ENCODE data around the gene C19orf85. TPM values are rescaled to one million over a fixed set of nuclear protein-coding genes. Genes with fewer than 3 reads are reported as not detected.
A peak's percentile ranks its signal among the peaks of the same experiment; 100 is the strongest.

The C19orf85 gene
- total and polyA plus RNA-seq, 4 donors, result not detected

DNA sequence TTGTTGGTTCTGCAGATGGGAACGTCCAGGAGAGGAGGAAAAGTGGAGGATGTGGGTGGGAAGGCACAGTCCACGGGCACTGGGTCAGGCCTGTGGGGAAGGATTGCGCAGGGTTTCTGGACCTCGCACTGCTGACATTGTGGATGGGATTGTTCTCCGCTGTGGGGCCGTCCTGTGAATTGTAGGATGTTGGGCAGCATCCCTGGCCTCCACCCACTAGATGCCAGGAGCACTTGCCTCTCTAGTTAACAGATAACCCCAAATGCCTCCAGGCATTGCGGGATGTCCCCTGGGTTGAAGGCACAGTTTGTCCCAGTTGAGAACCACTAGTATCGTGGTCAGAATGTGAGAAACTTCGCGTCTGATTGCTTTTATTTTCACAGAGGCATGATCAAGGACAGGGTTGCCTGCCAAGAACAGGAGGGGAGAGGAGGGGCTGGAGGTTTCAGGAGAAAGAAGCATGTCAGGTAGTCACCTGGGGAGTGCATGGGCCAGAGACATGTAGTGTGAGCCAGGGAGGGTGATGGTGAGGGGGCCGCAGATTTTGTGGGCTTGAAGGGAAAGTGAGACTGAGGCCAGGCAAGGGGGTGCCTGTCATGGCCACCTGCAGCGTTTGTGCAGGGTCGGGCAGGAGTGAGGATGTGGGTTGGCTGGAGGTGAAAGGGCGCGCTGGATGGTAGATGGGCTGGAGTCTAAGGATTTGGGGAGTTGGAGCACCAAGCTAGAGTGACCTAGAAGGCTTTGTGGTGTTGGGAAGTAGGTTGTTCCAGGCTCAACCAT, 15.1 kb upstream of the C19orf85 start:
- H3K4me1 ChIP-seq (ENCODE audit: control insufficient read depth in 4 of 4, insufficient read depth in 4 of 4, low read length in 3 of 4), result peaks cover 8 to 34% (median 23%) of the 10 kb centered on the region in 4 donors
- no peak overlapping the region for H3K9ac ChIP-seq (ENCODE audit: low read depth in 1 of 2, low read length in 2 of 2)
- no peaks in the 10 kb centered on the region for H3K27me3 ChIP-seq (ENCODE audit: control insufficient read depth in 4 of 4, insufficient read depth in 4 of 4, low read length in 3 of 4)
- peaks cover 0 to 11% (median 5%) of the 10 kb centered on the region in 4 donors for H3K36me3 ChIP-seq (ENCODE audit: control insufficient read depth in 4 of 4, insufficient read depth in 3 of 4, low read depth in 1 of 4, low read length in 3 of 4)
- no peaks in the 10 kb centered on the region for H3K9me3 ChIP-seq (ENCODE audit: control insufficient read depth in 4 of 4, low read length in 3 of 4)
- no peak overlapping the region for H3K27ac ChIP-seq (ENCODE audit: low read depth in 1 of 2, low read length in 2 of 2)
- no peak overlapping the region for H3K4me3 ChIP-seq (ENCODE audit: low read depth in 1 of 3, low read length in 3 of 3)
- DNase-seq (ENCODE audit: low spot score), result no peak
- 77% methylated on average over 15 of the region's 15 CpGs for WGBS
- TF ChIP-seq, protein P1, sequence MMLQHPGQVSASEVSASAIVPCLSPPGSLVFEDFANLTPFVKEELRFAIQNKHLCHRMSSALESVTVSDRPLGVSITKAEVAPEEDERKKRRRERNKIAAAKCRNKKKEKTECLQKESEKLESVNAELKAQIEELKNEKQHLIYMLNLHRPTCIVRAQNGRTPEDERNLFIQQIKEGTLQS (IDR thresholded peaks at IDR 0.05), result no peak
- peak; percentile 13 for TF ChIP-seq SP1 (IDR thresholded peaks at IDR 0.05)

DNA sequence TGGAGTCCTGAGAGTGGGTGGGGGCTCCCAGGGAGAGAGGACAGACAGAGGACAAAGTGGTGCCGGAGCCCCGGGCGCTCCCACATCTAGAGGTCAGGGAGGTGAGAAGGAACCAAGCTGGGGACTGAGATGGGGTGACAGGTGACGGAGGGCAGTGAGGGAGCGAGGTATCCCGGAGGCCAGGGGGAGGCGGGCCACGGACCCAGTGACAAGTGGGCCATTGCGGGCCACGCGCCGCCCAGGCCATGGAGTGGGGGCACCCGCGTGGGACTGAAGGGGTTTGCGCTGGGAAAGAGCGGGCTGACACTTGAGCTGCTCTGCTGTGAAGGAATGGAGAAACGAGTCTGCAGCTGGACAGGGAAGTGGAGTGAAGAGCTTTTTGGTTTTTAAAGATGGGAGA, 14.5 kb upstream of the C19orf85 start:
- no peak overlapping the region for H3K4me3 ChIP-seq (ENCODE audit: low read depth in 1 of 3, low read length in 3 of 3)
- no peak overlapping the region for H3K27ac ChIP-seq (ENCODE audit: low read depth in 1 of 2, low read length in 2 of 2)
- H3K9me3 ChIP-seq (ENCODE audit: control insufficient read depth in 4 of 4, low read length in 3 of 4), result no peaks in the 10 kb centered on the region
- H3K9ac ChIP-seq (ENCODE audit: low read depth in 1 of 2, low read length in 2 of 2), result no peak overlapping the region
- peaks cover 7 to 28% (median 18%) of the 10 kb centered on the region in 4 donors for H3K4me1 ChIP-seq (ENCODE audit: control insufficient read depth in 4 of 4, insufficient read depth in 4 of 4, low read length in 3 of 4)
- H3K27me3 ChIP-seq (ENCODE audit: control insufficient read depth in 4 of 4, insufficient read depth in 4 of 4, low read length in 3 of 4), result no peaks in the 10 kb centered on the region
- no peak for DNase-seq (ENCODE audit: low spot score)
- H3K36me3 ChIP-seq (ENCODE audit: control insufficient read depth in 4 of 4, insufficient read depth in 3 of 4, low read depth in 1 of 4, low read length in 3 of 4), result peaks cover 0 to 11% (median 5%) of the 10 kb centered on the region in 4 donors
- 92% methylated on average over 17 of the region's 17 CpGs for WGBS
- TF ChIP-seq, protein P2, sequence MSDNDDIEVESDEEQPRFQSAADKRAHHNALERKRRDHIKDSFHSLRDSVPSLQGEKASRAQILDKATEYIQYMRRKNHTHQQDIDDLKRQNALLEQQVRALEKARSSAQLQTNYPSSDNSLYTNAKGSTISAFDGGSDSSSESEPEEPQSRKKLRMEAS (IDR thresholded peaks at IDR 0.05), result no peak
- TF ChIP-seq RXRA (IDR thresholded peaks at IDR 0.05) (no peak), JUND (IDR thresholded peaks at IDR 0.05) (no peak), RAD21 (IDR thresholded peaks at IDR 0.05) (no peak), SP1 (IDR thresholded peaks at IDR 0.05) (no peak), TAF1 (conservative IDR thresholded peaks at IDR 0.05) (no peak)

DNA sequence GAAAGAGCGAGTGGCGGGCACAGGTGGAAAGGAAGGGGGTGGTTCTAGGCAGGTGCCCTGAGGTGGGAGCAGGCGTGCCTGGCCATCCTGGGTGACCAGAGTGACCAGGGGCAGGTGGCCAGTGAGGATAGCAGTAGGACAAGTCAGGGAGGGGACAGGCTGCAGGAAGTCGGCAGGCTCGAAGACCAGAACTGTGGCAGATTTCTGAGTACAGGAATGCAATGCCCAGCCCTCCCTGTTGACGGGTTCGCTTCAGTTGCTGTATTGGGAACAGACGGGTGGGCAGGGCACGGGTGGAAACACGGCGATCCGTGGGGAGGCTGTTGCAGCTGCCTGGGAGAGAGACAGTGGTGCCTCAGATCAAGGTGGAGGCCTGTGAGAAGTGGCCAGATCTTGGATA, 13.8 kb upstream of the C19orf85 start:
- Histone ChIP-seq H3K27ac (ENCODE audit: low read depth in 1 of 2, low read length in 2 of 2) (no peak overlapping the region), H3K9me3 (ENCODE audit: control insufficient read depth in 4 of 4, low read length in 3 of 4) (no peaks in the 10 kb centered on the region), H3K9ac (ENCODE audit: low read depth in 1 of 2, low read length in 2 of 2) (no peak overlapping the region), H3K36me3 (ENCODE audit: control insufficient read depth in 4 of 4, insufficient read depth in 3 of 4, low read depth in 1 of 4, low read length in 3 of 4) (peaks cover 0 to 9% (median 4%) of the 10 kb centered on the region in 4 donors), H3K27me3 (ENCODE audit: control insufficient read depth in 4 of 4, insufficient read depth in 4 of 4, low read length in 3 of 4) (no peaks in the 10 kb centered on the region), H3K4me1 (ENCODE audit: control insufficient read depth in 4 of 4, insufficient read depth in 4 of 4, low read length in 3 of 4) (peaks cover 7 to 25% (median 18%) of the 10 kb centered on the region in 4 donors), H3K4me3 (ENCODE audit: low read depth in 1 of 3, low read length in 3 of 3) (no peak overlapping the region)
- 93% methylated on average over 12 of the region's 12 CpGs for WGBS
- DNase-seq (ENCODE audit: low spot score), result no peak
- TF ChIP-seq EGR1 (IDR thresholded peaks at IDR 0.05; ENCODE audit: low read depth in 2 of 2) (no peak), FOXA2 (IDR thresholded peaks at IDR 0.05) (no peak), SP1 (IDR thresholded peaks at IDR 0.05) (no peak), TAF1 (conservative IDR thresholded peaks at IDR 0.05) (no peak), RXRA (IDR thresholded peaks at IDR 0.05) (no peak), HNF4G (IDR thresholded peaks at IDR 0.05) (no peak), NR2F2 (IDR thresholded peaks at IDR 0.05) (no peak), GABPA (IDR thresholded peaks at IDR 0.05 in 1 of 2, conservative IDR thresholded peaks at IDR 0.05 in 1 of 2) (no peak), HNF4A (conservative IDR thresholded peaks at IDR 0.05) (no peak), JUND (IDR thresholded peaks at IDR 0.05) (no peak), FOXA1 (IDR thresholded peaks at IDR 0.05) (no peak), YY1 (IDR thresholded peaks at IDR 0.05) (no peak), RAD21 (IDR thresholded peaks at IDR 0.05) (no peak)
- TF ChIP-seq, protein P2 (IDR thresholded peaks at IDR 0.05), result no peak
- TF ChIP-seq, protein P3, sequence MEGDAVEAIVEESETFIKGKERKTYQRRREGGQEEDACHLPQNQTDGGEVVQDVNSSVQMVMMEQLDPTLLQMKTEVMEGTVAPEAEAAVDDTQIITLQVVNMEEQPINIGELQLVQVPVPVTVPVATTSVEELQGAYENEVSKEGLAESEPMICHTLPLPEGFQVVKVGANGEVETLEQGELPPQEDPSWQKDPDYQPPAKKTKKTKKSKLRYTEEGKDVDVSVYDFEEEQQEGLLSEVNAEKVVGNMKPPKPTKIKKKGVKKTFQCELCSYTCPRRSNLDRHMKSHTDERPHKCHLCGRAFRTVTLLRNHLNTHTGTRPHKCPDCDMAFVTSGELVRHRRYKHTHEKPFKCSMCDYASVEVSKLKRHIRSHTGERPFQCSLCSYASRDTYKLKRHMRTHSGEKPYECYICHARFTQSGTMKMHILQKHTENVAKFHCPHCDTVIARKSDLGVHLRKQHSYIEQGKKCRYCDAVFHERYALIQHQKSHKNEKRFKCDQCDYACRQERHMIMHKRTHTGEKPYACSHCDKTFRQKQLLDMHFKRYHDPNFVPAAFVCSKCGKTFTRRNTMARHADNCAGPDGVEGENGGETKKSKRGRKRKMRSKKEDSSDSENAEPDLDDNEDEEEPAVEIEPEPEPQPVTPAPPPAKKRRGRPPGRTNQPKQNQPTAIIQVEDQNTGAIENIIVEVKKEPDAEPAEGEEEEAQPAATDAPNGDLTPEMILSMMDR (IDR thresholded peaks at IDR 0.05; ENCODE audit: low read depth, low read length, missing input control), result no peak
- TF ChIP-seq, protein P4, sequence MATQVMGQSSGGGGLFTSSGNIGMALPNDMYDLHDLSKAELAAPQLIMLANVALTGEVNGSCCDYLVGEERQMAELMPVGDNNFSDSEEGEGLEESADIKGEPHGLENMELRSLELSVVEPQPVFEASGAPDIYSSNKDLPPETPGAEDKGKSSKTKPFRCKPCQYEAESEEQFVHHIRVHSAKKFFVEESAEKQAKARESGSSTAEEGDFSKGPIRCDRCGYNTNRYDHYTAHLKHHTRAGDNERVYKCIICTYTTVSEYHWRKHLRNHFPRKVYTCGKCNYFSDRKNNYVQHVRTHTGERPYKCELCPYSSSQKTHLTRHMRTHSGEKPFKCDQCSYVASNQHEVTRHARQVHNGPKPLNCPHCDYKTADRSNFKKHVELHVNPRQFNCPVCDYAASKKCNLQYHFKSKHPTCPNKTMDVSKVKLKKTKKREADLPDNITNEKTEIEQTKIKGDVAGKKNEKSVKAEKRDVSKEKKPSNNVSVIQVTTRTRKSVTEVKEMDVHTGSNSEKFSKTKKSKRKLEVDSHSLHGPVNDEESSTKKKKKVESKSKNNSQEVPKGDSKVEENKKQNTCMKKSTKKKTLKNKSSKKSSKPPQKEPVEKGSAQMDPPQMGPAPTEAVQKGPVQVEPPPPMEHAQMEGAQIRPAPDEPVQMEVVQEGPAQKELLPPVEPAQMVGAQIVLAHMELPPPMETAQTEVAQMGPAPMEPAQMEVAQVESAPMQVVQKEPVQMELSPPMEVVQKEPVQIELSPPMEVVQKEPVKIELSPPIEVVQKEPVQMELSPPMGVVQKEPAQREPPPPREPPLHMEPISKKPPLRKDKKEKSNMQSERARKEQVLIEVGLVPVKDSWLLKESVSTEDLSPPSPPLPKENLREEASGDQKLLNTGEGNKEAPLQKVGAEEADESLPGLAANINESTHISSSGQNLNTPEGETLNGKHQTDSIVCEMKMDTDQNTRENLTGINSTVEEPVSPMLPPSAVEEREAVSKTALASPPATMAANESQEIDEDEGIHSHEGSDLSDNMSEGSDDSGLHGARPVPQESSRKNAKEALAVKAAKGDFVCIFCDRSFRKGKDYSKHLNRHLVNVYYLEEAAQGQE (IDR thresholded peaks at IDR 0.05), result no peak
- TF ChIP-seq, protein P1 (IDR thresholded peaks at IDR 0.05), result no peak
- TF ChIP-seq, protein P5, sequence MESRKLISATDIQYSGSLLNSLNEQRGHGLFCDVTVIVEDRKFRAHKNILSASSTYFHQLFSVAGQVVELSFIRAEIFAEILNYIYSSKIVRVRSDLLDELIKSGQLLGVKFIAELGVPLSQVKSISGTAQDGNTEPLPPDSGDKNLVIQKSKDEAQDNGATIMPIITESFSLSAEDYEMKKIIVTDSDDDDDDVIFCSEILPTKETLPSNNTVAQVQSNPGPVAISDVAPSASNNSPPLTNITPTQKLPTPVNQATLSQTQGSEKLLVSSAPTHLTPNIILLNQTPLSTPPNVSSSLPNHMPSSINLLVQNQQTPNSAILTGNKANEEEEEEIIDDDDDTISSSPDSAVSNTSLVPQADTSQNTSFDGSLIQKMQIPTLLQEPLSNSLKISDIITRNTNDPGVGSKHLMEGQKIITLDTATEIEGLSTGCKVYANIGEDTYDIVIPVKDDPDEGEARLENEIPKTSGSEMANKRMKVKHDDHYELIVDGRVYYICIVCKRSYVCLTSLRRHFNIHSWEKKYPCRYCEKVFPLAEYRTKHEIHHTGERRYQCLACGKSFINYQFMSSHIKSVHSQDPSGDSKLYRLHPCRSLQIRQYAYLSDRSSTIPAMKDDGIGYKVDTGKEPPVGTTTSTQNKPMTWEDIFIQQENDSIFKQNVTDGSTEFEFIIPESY (IDR thresholded peaks at IDR 0.05), result no peak

All from liver (tissue), 9 donors.